Breast epithelium (tissue), 3 donors: ENCODE measurements around the gene ALDH1L1.

ENCODE experiments used
- POLR2A ChIP-seq: fragments of 450-650 bp; IDR thresholded peaks from one replicate; pipeline ENCODE4 v1.6.1; 2016; ENCODE audit warnings: antibody characterized with exemption, mild to moderate bottlenecking, moderate library complexity
- POLR2AphosphoS5 ChIP-seq, 3 donors: sonication (generic); formaldehyde crosslinking; IDR thresholded peaks; one replicate each; pipeline ENCODE4 v1.6.1; 2017; ENCODE audit warnings: antibody characterized with exemption in 3 of 3
- TF ChIP-seq, protein P1 (sequence below), 3 donors: fragments of 450-650 bp; IDR thresholded peaks; one replicate each; pipeline ENCODE4 v1.5.1; 2016 to 2017; ENCODE audit warnings: antibody characterized with exemption in 3 of 3, mild to moderate bottlenecking in 3 of 3, moderate library complexity in 3 of 3

GRCh38 chr3:126127452-126127851 lies 52.9 kb downstream of the ALDH1L1 start:
- TF ChIP-seq POLR2A, result no peak
- TF ChIP-seq, protein P1, sequence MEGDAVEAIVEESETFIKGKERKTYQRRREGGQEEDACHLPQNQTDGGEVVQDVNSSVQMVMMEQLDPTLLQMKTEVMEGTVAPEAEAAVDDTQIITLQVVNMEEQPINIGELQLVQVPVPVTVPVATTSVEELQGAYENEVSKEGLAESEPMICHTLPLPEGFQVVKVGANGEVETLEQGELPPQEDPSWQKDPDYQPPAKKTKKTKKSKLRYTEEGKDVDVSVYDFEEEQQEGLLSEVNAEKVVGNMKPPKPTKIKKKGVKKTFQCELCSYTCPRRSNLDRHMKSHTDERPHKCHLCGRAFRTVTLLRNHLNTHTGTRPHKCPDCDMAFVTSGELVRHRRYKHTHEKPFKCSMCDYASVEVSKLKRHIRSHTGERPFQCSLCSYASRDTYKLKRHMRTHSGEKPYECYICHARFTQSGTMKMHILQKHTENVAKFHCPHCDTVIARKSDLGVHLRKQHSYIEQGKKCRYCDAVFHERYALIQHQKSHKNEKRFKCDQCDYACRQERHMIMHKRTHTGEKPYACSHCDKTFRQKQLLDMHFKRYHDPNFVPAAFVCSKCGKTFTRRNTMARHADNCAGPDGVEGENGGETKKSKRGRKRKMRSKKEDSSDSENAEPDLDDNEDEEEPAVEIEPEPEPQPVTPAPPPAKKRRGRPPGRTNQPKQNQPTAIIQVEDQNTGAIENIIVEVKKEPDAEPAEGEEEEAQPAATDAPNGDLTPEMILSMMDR (IDR thresholded peaks at IDR 0.05), result no peak
- no peak for TF ChIP-seq POLR2AphosphoS5 (IDR thresholded peaks at IDR 0.05)
